ENCODE measurements around the gene ACO1.

Gene ACO1

GRCh38 chr9:32454280-32454679 lies 69.8 kb downstream of the ACO1 start:
- CTCF ChIA-PET, result interaction anchor here (1.4 kb wide), 1 partner anchor 120 kb away, joined by 3 read pairs; no protein-coding TSS in a partner anchor

GRCh38 chr9:32455738-32456137 lies 71.3 kb downstream of the ACO1 start:
- CTCF ChIA-PET, result no interaction called here

More at GRCh38 chr9:32454280-32454679, 69.8 kb downstream of the ACO1 start:
- no peak for DNase-seq
- Mint-ChIP-seq H3K4me3 (no peak overlapping the region), H3K9me3 (no peaks in the 10 kb centered on the region), H3K36me3 (peaks cover 34% of the 10 kb centered on the region), H3K4me1 (no peaks in the 10 kb centered on the region), H3K27ac (no peak overlapping the region), H3K27me3 (no peaks in the 10 kb centered on the region)

DNA sequence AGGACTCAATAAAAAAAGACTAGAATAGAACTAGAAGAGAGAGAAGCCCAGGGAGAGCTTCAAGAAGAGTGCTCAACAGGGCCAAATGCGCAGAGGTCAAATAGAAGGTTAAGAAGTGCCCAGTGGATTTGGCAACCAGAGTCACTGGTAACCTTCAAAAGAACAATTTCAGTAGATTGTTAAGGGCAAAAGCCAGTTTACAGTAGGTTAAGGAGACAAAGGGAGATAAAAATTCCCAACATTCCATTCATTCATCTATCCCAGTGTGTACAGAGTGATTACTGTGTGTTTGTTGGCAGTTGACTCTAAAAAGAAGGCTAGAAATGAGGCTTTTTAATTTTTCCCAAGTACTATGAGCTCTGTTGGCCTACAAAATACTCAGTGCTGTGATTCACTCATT lies 72.1 kb downstream of the ACO1 start:
- Mint-ChIP-seq H3K9me3 (no peaks in the 10 kb centered on the region), H3K36me3 (peaks cover 28% of the 10 kb centered on the region), H3K4me3 (no peak overlapping the region), H3K4me1 (no peaks in the 10 kb centered on the region), H3K27me3 (no peaks in the 10 kb centered on the region), H3K27ac (no peak overlapping the region)
- CTCF ChIA-PET, result interaction anchor here (1.1 kb wide), 1 partner anchor 12 kb away, joined by 4 read pairs; no protein-coding TSS in a partner anchor
- DNase-seq, result no peak

More at GRCh38 chr9:32455738-32456137, 71.3 kb downstream of the ACO1 start:
- Mint-ChIP-seq H3K27me3 (no peaks in the 10 kb centered on the region), H3K4me3 (no peak overlapping the region), H3K4me1 (no peaks in the 10 kb centered on the region), H3K36me3 (peaks cover 32% of the 10 kb centered on the region), H3K9me3 (no peaks in the 10 kb centered on the region), H3K27ac (no peak overlapping the region)
- no peak for DNase-seq

- Mint-ChIP-seq H3K27ac (no peak overlapping the region), H3K4me3 (no peak overlapping the region), H3K4me1 (no peaks in the 10 kb centered on the region), H3K9me3 (no peaks in the 10 kb centered on the region), H3K27me3 (no peaks in the 10 kb centered on the region), H3K36me3 (peaks cover 27% of the 10 kb centered on the region)
- no peak for DNase-seq
- CTCF ChIA-PET, result no interaction called here
Measured at GRCh38 chr9:32463500-32464293, 79.3 kb downstream of the ACO1 start.

GRCh38 chr9:32468740-32469139 lies 84.3 kb downstream of the ACO1 start:
- Mint-ChIP-seq H3K4me1 (no peaks in the 10 kb centered on the region), H3K27me3 (no peaks in the 10 kb centered on the region), H3K27ac (no peak overlapping the region), H3K9me3 (no peaks in the 10 kb centered on the region), H3K36me3 (peaks cover 35% of the 10 kb centered on the region), H3K4me3 (no peak overlapping the region)
- DNase-seq, result no peak
- CTCF ChIA-PET, result interaction anchor here (1.6 kb wide), 1 partner anchor 12 kb away, joined by 4 read pairs; no protein-coding TSS in a partner anchor

DNA sequence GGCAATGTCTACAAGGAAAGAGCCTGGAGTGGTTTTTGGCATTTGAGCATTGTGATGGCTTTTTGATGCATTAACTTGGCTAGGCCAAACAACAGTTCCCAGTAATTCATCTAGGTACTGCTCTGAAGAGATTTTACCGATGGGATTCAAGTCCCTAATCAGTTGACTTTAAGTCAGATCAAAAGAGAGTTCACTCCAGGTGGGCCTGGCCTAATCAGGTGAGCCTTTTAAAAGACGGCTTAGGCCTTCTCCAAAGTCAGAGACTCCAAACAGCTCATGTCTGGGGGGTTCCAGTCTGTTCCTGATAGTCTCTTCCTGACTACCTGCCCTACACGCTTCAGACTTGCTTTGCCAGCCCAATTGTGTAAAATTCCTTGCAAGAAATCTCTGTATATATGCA lies 87.9 kb downstream of the ACO1 start:
- peaks cover 42% of the 10 kb centered on the region for H3K36me3 Mint-ChIP-seq
- no peaks in the 10 kb centered on the region for H3K4me1 Mint-ChIP-seq
- CTCF ChIA-PET, result no interaction called here
- no peak for DNase-seq
- H3K9me3 Mint-ChIP-seq, result no peaks in the 10 kb centered on the region
- H3K4me3 Mint-ChIP-seq, result no peak overlapping the region
- H3K27ac Mint-ChIP-seq, result no peak overlapping the region
- H3K27me3 Mint-ChIP-seq, result no peaks in the 10 kb centered on the region

GRCh38 chr9:32483343-32483742 lies 98.9 kb downstream of the ACO1 start:
- H3K9me3 Mint-ChIP-seq, result no peaks in the 10 kb centered on the region
- no peak for DNase-seq
- no peak overlapping the region for H3K4me3 Mint-ChIP-seq
- H3K27me3 Mint-ChIP-seq, result no peaks in the 10 kb centered on the region
- H3K36me3 Mint-ChIP-seq, result peaks cover 46% of the 10 kb centered on the region
- CTCF ChIA-PET, result interaction anchor here (0.6 to 1.2 kb wide), 2 partner anchors 43 to 98 kb away, joined by 3 read pairs; partner anchors contain the start of gene RIGI
- H3K27ac Mint-ChIP-seq, result no peak overlapping the region
- H3K4me1 Mint-ChIP-seq, result no peaks in the 10 kb centered on the region

- H3K27me3 Mint-ChIP-seq, result no peaks in the 10 kb centered on the region
- H3K27ac Mint-ChIP-seq, result no peak overlapping the region
- H3K36me3 Mint-ChIP-seq, result peaks cover 47% of the 10 kb centered on the region
- no peaks in the 10 kb centered on the region for H3K4me1 Mint-ChIP-seq
- CTCF ChIA-PET, result interaction anchor here (0.6 kb wide), 1 partner anchor 493 kb away, joined by 3 read pairs; no protein-coding TSS in a partner anchor
- no peak overlapping the region for H3K4me3 Mint-ChIP-seq
- DNase-seq, result no peak
- H3K9me3 Mint-ChIP-seq, result no peaks in the 10 kb centered on the region
Measured at GRCh38 chr9:32486839-32487562, 102.6 kb downstream of the ACO1 start.

GRCh38 chr9:32487981-32488380 lies 103.5 kb downstream of the ACO1 start:
- Mint-ChIP-seq H3K9me3 (no peaks in the 10 kb centered on the region), H3K27ac (no peak overlapping the region), H3K27me3 (no peaks in the 10 kb centered on the region), H3K36me3 (peaks cover 50% of the 10 kb centered on the region), H3K4me1 (no peaks in the 10 kb centered on the region), H3K4me3 (no peak overlapping the region)
- no peak for DNase-seq
- CTCF ChIA-PET, result interaction anchor here (1.1 to 1.5 kb wide), 2 partner anchors 84 to 109 kb away, joined by 3 to 4 read pairs; no protein-coding TSS in a partner anchor

DNA sequence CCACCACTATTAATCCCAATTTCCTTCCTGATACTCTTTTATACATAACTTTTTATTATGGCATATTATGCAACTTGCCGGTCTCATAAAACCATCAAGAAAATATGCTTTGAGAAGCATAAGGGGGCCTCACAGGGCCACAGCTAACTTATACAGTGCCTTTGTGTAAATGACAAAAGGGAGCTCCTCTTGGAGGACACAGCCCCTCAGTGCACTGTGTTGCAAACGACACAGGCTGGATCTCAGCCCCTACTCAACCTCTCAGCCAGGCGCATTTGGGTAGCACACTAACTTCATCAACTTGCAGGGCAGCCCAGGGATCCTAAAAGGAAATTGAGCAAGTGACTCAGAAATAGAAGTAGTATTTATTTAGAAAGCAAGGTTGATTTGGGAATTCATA lies 106.2 kb downstream of the ACO1 start:
- no peak overlapping the region for H3K27ac Mint-ChIP-seq
- H3K36me3 Mint-ChIP-seq, result peaks cover 39% of the 10 kb centered on the region
- H3K4me1 Mint-ChIP-seq, result no peaks in the 10 kb centered on the region
- no peak overlapping the region for H3K4me3 Mint-ChIP-seq
- no peaks in the 10 kb centered on the region for H3K9me3 Mint-ChIP-seq
- no peaks in the 10 kb centered on the region for H3K27me3 Mint-ChIP-seq
- CTCF ChIA-PET, result interaction anchor here (1.1 kb wide), 1 partner anchor 81 kb away, joined by 3 read pairs; no protein-coding TSS in a partner anchor
- no peak for DNase-seq

DNA sequence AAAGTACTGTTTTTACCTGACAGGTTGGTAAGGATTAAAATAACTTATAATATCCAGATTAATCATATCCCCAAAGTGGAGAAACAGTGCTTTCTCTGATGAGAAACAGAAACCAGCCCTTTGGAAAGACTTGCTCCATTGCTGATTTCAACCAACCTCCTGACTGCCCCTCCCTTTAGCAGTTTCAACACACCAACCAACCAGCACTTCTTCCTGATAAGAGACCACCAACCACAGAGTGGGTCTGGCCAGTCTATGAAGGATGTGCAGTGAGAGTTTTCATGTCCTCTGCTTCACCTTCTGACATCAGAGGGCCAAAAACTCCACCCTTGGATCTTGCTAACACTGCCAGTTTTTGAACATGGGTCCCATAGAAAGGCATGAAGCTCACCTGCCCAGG lies 113.5 kb downstream of the ACO1 start:
- CTCF ChIA-PET, result no interaction called here
- H3K4me1 Mint-ChIP-seq, result no peaks in the 10 kb centered on the region
- no peak overlapping the region for H3K27ac Mint-ChIP-seq
- no peak overlapping the region for H3K4me3 Mint-ChIP-seq
- no peaks in the 10 kb centered on the region for H3K27me3 Mint-ChIP-seq
- no peaks in the 10 kb centered on the region for H3K9me3 Mint-ChIP-seq
- peaks cover 36% of the 10 kb centered on the region for H3K36me3 Mint-ChIP-seq
- no peak for DNase-seq

DNA sequence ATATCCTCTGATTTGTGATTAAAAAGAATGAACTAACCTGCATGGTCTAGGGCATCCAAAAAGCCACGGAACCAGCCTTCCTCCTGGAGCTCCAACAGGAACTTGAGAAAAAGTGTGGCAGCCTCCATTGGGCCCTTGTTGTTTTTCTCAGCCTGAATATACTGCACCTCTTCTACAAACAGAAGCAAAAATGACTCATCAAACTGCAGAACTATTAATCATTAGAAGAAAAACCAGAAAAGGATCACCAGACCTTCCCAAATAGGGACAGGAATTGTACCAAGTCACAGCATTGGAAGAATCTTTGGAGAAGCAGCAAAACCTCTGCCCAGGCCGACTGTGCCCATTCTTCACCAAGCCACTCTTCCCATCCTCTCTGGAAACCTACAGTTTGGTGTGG lies 116.3 kb downstream of the ACO1 start:
- DNase-seq, result no peak
- Mint-ChIP-seq H3K9me3 (no peaks in the 10 kb centered on the region), H3K27ac (no peak overlapping the region), H3K27me3 (no peaks in the 10 kb centered on the region), H3K36me3 (peaks cover 34% of the 10 kb centered on the region), H3K4me1 (no peaks in the 10 kb centered on the region), H3K4me3 (no peak overlapping the region)
- CTCF ChIA-PET, result no interaction called here

GRCh38 chr9:32501868-32502267 lies 117.4 kb downstream of the ACO1 start:
- CTCF ChIA-PET, result no interaction called here
- Mint-ChIP-seq H3K27ac (no peak overlapping the region), H3K27me3 (no peaks in the 10 kb centered on the region), H3K4me1 (no peaks in the 10 kb centered on the region), H3K36me3 (peaks cover 26% of the 10 kb centered on the region), H3K9me3 (no peaks in the 10 kb centered on the region), H3K4me3 (no peak overlapping the region)
- no peak for DNase-seq

GRCh38 chr9:32502464-32502863 lies 118.0 kb downstream of the ACO1 start:
- CTCF ChIA-PET, result no interaction called here
- no peak overlapping the region for H3K27ac Mint-ChIP-seq
- no peak for DNase-seq
- no peaks in the 10 kb centered on the region for H3K27me3 Mint-ChIP-seq
- peaks cover 26% of the 10 kb centered on the region for H3K36me3 Mint-ChIP-seq
- H3K4me3 Mint-ChIP-seq, result no peak overlapping the region
- no peaks in the 10 kb centered on the region for H3K4me1 Mint-ChIP-seq
- no peaks in the 10 kb centered on the region for H3K9me3 Mint-ChIP-seq

DNA sequence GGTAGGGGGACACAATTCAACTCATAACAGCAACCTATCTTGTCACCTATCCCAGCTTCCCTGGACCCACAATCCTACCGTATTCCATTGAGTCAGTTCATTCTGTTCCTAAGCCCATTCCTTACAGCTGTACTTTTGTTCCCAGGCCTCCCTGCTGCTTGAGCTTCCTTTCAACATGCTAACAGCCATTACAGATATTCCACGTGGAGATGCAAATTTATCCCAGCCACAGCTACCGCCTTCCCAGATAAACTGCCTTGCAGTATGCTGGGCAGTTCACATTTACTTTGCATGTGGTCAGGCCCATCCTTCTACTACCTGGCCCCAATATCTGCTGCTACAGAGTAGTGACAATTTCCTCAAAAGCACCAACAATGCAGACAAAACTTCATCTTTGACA lies 118.6 kb downstream of the ACO1 start:
- H3K4me1 Mint-ChIP-seq, result no peaks in the 10 kb centered on the region
- CTCF ChIA-PET, result no interaction called here
- H3K36me3 Mint-ChIP-seq, result peaks cover 24% of the 10 kb centered on the region
- no peak for DNase-seq
- no peak overlapping the region for H3K27ac Mint-ChIP-seq
- no peak overlapping the region for H3K4me3 Mint-ChIP-seq
- H3K27me3 Mint-ChIP-seq, result no peaks in the 10 kb centered on the region
- no peaks in the 10 kb centered on the region for H3K9me3 Mint-ChIP-seq
